ENCODE data around the gene C1orf198.
"Not testable (repeated sequence)": the region's sequence is repeated elsewhere in the genome, so short reads cannot be mapped to it uniquely, and the experiment has no call there.

C1orf198 gene

DNA sequence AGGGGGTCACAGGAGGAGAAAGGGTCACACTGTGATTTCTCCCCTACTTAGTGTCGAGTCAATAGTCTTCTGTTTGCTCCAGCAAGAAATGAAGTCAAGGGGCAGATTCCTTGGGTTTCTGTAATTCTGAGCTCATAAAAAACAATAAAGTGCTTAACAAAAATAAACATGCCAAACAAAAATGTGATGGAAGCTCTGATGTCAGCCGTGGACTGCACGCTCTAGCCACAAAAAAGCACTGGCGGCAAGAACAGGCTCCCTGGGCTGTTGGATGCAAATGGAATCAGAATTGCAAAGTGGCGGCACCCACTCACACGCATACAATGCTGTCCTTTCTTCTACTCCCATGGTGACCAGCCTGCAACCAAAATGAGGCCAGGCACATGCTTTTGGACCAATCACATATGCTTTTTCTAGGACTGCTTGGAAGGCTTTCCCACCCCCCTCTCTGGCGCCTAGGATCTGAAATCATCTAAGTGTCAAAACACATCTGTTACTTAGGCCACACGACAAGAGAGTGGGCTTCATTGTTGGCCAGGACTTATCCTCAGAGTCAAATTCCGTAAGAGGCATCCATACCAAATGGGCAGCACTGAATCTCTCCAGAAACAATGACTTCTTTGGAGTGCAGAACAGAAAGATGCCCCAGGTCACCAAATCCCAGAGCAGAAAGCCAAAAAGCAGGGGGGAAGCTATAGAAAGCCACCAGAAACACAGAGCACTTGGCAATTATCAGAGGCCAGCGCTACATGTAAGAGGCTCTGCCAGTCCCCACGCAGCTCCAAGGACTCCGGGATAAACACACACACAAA lies 9.2 kb downstream of the C1orf198 start:
- DNase-seq = no peak

DNA sequence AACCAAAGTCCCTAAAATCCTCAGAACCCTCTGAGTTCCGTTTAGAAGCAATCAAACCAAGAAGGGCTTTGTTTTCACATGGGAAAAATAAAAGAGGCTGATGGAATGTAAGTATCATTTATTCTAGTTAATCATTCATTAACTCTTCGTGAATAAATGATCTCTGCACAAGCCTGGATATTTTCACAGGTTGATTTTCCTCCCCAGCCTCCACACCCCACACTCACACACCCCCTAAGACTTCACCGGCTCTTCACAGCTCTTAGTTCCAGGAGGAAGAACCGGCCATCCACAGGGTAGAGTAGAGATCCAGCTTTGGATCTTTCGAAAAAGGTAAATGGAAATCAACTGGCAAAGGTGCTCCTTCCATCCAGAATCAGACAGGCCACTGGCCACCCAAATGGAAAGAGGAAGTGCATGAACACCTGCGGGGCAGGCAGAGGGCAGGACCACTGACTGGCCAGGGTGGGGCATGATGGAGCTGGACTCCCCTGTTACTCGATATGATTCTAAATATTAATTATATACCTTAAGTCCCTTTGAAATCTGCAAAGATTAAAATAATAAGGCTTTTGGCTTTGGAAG lies 10.0 kb downstream of the C1orf198 start:
- no peak for DNase-seq

DNA sequence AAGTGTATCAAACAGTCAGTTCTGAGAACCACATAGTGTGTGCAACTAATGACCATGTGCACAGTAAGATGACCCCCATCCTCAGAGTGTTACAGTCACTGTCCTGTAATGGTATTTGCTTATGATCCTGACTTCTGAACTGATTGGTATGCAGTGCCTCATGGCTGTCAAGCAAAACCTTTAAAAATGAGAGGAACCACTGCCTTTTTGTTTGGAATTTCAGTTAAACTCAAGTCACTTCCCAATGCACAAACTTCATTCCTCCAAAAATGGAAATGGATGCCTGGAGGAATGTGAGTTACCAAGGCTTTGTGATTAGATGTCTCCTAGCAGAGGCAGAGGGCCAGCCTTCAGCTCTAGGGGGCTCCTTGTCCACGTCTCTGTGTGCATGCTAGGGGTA lies 10.5 kb downstream of the C1orf198 start:
- DNase-seq = no peak

DNA sequence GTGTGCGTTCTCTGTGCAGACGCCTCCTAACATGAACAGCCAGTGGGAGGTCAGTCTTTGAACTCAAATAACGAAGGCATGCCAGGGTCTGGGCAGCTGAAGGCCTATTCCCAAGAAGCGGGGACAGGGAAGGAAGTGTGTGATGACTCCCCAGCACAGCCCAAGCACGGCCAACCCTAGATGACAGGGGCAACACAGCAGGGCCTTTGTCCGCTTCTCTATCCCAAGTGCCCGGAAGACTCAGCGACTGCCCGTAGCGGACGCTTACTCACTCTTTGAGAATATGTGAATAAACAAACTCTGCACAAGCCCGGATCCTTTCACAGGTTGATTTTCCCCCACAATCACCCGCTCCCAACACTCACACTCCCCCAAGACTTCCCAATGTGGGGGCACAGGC lies 11.2 kb downstream of the C1orf198 start:
- no peak for DNase-seq

DNA sequence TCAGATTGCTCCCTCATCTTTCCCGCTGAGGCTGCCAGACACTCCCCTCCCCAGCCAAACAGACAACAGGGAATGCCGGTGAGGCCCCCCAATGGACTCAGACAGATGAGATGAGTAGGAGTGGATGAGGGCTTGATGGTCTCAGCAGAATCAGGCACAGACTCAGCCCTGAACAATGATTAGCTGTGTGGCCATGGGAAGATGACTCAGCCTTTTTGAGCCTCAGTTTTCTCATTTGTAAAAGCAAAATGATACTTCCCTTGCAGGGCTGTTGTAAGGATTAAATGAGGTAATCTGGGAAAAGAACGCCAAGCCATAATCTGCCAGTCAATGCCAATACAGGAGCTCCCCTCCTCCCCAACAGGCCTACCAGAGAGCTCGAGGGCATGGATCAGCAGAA lies 12.4 kb downstream of the C1orf198 start:
- DNase-seq = no peak

DNA sequence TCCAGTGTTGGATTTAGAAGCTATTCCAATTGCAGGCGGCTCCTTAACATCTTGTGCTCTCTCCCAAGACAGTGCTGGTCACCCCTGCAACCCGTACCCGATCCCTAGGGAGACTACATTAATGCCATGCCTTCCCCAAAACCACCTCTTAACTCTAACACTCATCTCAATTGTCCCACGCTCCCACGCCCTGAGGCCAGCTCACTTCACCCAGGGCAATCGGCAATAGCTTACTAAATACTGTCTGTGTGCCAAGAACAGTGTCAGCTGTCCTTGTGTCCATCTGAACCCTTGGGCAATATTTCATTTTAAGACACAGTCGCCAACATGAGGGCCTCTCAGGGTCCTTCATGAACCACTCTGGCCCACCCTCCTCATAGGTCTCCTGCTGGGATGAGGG lies 13.9 kb downstream of the C1orf198 start:
- no peak for DNase-seq

DNA sequence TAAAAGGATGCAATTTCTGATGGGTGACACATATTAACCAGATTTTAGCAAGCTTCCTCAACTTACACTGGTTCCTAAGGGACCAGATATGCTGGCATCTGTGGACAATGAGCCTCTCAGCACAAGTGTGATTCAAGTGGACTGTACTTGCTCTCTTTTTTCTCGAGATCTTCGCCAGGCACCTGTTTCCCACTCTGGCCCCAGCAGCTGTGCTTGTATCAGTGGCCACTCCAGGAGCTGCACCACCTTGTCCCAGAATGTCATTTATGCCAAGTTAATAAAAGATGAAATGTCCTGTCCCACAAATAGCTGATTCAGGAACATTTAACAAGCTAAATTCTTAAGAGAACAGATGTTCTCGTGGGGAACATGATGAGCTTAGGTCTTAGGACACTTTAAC lies 14.6 kb downstream of the C1orf198 start:
- no peak for DNase-seq

DNA sequence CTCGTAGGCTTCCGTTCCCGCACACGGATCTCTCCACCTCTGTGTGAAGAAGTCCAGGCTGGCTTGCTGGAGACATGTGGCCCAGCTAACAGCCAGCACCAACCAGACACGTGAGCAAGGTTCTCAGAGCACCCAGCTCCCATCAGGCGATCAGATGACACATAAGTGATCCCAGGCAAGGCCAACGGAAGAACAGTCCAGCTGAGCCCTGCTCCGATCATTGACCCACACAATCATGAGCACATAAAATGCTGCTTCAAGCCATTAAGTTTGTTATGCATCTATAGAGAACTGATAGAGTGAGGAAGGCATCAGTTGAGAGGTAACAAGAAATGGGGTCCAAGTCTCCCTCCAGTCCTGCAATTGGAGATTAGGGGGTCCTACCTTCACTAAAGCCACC lies 15.4 kb downstream of the C1orf198 start:
- no peak for DNase-seq

DNA sequence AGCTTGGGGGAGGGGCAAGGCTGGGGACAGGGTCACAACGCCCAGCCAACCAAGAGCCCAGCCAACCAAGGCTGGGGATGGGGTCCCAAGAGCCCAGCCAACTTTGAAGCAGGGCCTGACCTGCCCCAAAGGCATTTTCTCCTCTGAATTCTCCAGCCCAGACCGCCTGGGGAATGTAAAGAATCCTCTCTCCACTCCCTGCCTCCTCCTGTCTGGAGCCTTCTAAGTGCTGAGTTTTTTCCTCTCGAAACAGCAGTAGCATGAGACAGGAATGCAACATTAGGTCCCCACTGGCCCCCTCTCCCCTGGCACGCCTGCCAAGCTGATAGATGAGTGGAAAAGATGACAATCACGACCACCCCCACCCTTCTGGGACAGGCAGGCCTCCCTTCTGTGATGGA lies 17.0 kb downstream of the C1orf198 start:
- DNase-seq = no peak

DNA sequence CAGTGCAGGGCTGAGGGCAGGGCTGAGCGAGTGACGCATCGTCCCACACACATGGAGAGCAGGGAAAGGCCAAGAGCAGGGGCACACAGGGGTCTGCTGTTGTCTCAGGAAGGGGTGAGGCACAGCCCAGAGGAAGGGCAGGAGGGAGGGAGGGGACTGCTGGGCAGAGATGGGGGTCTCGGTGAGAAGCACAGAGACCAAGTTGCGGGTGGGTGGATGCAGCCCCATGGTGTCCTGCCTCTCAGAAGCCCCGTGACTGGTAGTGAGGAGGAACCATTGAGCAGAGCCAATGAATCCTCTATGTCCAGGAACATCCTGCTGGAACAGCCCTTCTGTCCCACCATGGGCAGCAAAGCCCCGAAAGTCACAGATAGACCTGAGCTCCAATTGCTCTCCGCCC lies 17.8 kb downstream of the C1orf198 start:
- DNase-seq = no peak

DNA sequence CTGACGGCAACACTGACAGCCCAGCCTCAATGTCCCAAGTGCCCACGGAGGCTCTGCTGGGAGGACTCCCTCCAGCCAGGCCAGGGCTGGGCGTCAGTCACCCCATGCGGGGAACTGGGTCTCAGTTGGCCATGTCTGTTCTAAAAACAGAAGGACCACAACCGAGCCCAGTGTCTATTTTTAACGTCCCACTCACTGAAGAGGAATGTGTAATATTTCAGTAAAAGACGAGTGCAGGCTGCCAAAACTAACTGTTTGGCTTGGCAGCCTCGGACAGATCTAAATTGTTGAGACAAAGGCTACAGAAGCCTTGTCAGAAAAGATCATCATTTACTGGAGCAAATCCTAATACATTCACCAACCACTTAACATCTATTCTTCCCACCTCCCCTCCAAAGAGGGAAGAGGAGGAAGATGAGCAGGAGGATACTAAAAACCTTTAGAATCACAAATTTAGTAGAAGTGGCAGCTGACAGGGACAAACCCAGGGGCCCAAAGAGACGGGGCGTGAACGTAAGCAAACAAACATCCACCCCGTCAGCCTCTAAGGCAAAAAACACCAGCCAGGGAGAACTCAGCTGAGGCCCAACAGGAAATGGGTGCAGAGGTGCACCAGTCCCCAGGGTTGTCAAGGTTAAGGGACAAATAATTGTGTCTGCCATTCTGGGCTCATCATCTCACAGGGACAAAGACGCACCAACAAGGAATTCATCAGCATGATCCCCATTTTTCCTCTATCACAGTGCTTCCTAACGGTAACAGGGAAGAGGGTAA lies 18.7 kb downstream of the C1orf198 start:
- DNase-seq = no peak

DNA sequence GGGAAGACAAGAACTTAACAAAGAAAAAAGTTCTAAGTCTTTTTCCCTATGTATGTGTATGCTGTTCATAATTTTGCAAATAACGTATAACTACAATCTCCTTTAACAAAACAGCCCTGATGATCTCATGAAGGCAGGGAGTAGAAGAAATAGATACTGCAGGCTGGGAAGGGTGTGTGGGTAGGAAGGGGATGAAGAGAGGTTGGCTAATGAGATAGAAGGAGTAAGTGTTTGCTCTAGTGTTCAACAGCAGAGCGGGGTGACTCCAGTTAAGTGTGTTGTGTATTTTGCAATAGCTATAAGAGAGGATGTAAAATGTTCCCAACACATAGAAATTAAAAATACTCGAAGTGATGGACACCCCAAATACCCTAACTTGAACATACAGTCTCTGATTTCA lies 20.1 kb downstream of the C1orf198 start:
- no peak for DNase-seq

DNA sequence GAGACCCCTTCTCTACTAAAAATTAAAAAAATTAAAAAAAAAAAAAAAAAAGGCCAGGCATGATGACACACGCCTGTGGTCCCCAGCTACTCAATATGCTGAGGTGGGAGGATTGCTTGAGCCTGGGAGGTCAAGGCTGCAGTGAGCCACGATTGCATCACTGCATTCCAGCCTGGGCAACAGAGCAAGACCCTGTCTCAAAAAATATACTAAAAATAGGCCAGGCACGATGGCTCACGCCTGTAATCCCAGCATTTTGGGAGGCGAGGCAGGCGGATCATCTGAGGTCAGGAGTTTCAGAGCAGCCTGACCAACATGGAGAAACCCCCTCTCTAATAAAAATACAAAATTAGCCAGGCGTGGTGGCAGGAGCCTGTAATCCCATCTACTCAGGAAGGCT lies 23.1 kb downstream of the C1orf198 start:
- DNase-seq = not testable (repeated sequence)

DNA sequence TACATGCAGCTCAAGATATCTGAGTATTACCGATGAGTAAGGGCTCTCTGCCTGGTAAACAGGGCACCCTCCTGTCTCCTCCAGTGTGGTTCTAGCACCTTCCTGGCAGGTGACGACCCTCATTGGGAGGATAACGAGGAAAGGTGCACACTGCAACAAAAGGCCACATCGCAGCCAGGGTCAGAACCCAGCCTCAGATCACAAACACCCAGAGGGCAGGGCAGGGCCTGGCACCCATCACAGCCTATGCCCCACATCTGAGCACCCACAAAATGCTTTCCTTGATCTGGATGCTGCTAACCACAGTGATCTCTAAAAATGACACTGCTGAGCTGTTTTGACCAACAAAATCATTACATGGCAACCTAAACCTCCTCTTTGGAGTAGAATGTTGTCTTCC lies 23.8 kb downstream of the C1orf198 start:
- no peak for DNase-seq

DNA sequence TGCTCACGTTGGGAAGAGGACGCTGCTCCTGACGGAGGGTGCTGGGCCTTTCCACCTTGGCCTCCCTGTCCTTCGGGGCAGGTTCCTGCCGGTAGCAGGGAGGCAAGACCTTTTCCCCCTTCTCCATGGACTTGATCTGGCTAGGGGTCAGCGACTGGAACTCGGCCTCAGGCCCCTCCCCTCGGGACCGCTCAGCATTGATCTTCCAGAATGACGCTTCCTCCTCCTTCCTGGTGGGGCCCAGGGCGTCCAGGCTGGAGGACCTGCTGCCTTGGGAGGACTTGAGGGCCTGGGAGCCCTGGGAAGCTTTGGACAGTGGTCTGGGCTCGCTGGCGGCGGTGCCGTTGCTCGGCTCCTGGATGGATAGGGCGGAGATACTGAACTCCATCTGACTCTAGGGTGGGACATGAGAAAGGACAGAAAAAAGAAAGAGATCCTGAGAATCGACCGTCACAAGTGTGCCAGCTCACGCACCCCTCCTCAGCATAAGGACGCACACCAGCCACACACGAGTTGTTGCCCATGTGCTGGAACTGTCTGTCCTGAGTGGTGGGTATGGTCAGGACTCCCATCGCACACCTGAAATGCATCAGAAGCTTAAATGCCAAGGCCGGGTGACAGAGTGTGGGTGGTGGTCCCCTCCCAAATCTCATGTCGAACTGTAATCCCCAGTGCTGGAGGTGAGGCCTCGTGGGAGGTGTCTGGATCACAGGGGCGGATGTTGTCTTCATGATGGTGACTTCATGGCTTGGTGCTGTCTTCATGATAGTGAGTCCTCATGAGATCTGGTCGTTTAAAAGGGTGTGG lies 24.6 kb downstream of the C1orf198 start:
- DNase-seq = no peak

DNA sequence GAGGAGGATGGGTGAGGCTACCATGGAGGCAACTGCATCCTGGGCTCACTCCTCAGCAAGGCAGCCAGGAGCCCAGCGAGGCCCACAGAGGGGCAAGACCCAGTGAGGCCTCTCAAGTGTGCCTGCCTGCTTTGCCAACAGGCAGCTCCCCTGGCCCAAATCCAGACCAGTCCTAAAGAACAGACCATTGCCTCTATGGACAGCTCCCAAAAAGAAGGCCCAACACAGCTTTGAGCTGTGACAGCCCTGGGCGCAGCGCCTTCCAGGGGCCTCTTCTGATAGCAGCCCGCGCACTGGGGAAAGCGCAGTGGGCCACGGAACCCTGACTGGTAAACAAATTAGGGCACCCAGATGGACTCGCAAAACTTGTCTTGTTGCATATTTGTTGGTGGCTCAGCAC lies 25.5 kb downstream of the C1orf198 start:
- DNase-seq = no peak

DNA sequence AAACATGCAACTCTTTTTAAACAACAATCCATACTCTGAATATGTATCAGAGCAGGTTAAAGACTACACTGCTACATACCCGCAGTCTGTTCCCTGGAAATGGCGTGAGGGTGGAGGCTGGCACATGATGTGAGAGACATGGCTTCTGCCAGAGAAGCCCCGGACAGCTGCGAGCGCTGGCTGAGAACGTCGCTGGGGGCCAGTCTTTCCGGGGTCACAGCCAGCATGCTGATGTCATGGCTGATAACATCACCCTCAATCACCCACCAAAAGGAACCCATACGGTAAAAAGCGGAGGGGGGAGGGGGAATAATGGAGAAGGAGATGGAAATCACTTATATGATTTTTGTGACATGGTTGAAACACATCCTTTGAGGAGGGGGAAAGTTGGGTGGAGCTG lies 29.1 kb downstream of the C1orf198 start:
- no peak for DNase-seq

DNA sequence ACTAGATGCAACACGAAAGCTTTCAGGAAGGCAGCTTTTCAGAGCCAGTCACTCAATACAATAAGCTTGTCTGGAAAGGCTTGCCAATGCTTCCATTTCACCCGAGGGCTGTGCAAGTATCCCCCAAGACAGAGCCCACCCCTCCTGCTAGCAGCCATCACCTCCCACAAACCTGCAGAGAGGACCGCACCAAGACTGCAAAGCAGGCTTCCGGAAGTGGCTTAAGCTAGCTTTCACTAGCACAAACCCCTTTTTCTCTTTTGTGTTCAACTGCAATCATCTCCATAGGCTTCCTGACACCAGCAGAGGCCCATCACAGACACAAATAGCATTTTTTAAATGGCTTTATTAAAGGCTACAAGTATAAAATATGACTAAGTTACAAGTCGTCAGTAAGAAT lies 31.5 kb downstream of the C1orf198 start:
- DNase-seq = no peak

DNA sequence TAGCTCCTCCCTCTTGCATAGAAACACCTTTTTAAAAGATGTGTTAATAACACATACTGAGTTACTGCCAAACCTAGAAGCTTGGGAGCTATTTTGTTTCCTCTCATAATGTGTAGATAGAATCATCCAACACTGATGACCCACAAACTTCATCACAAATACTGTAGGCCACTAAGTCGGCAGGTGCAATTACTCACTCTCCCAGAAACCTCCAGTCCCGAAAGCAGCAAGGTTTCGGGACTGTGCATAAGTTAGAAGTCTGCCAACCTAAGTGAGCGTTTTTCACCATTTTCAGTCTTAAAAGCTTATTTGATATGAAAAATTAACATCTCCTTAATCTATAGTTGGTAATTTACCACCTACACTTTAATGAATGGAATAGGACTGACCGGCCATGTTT lies 32.0 kb downstream of the C1orf198 start:
- no peak for DNase-seq

DNA sequence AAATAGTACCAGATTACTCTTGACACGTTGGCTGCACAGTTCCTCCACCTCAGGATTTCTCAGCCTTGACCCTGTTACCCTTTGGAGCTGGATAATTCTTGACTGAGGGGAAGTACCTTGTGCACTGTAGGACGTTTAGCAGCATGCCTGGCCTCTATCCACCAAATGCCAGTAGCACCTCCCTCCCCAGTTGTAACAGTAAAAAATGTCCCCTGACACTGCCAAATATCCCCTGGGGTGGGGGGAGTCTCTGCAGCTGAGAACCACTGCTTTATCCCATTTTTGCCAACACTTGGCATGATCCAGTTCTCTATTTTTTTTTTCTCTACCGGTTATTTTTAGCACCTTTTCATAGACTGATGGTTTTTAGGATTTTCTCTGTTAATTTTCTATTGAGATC lies 34.0 kb downstream of the C1orf198 start:
- no peak for DNase-seq

DNA sequence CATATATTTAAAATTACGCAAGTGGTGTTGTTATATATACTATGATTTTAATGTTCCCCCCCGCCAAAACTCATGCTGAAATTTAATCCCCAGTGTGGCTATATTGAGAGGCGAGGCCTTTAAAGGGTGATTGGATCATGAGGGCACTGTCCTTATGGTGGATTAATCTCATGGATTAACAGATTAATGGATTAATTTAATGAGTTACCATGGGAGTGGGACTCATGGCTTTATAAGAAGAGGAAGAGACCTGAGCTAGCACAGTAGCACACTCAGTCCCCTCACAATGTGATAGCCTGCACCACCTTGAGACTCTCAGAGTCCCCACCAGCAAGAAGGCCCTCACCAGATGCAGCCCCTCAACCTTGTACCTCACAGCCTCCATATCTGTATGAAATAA lies 34.8 kb downstream of the C1orf198 start:
- DNase-seq = no peak

DNA sequence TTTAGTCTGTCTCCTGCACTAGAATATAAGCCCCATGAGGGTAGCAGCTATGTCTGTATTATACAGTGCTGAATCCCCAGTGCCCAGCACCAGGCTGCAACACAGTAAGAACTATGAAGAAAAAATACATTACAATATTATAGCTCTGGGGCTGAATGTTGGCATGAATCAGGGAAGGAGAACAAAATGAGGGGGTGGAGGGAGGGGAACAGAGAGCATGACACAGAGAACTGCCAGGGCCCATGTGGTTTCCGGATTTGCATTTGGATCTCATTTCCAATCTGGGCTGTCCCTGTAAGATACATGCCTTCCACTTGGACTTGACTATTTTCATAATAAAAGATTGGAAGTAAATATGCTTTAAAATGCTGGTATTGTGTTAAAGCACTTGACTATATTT lies 35.8 kb downstream of the C1orf198 start:
- DNase-seq = no peak

DNA sequence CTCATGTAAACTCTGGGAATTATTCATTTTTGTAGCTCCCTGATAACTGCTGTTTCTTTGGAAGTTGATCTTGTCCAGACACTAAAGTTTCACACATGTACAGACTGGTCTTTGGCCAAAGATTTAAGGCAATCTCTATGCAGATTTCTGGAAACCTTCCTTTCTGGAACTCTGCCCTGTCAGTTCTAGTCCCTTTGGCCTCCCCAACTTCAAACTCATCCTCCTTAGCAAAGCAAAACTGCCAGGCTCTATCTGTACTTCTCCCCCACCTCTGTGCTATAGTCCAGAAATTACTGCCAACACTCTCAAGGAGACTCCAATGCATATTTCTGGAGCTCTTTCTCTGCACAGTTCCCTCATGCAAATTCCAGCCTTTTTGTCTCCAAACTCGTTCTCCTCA lies 36.5 kb downstream of the C1orf198 start:
- no peak for DNase-seq
